ENCODE measurements around the gene BRD1.

DNA sequence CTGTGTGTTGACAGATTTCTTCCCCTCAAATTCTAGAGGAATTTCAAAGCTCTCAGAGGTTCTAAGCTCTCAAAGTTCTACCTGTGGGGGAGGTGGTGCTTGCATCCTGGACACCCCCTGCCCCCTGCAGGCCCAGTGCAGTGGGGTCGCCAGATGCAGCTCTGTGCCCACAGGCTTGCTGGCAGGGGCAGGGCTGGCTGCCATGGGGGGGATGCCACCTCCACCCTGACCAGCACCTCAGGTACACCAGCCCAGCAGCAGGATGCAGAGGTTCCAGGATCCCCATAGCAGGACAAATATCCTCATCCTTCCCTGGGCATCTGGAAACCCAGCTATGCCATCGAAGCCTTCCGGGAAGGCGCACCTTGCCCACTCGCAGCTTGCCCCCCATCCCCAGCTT is 91.1 kb downstream of the BRD1 start:
- no peak for TF ChIP-seq CTCF (IDR thresholded peaks at IDR 0.05)
- TF ChIP-seq EP300 (IDR thresholded peaks at IDR 0.05) = no peak
- TF ChIP-seq POLR2A (IDR thresholded peaks at IDR 0.05) = no peak
- TF ChIP-seq POLR2AphosphoS5 (IDR thresholded peaks at IDR 0.05) = no peak

All from sigmoid colon (tissue), 4 donors.